HG03520 (cell line): ENCODE results near the gene UQCC3.
A peak's percentile ranks its signal among the peaks of the same experiment; 100 is the strongest.
"Not testable (repeated sequence)": the region's sequence is repeated elsewhere in the genome, so short reads cannot be mapped to it uniquely, and the experiment has no call there.

ENCODE experiments used
- ATAC-seq: cut with Tn5 transposase; IDR thresholded peaks from one replicate; pipeline ENCODE4 v1.9.1; 2021; ENCODE audit warnings: mild to moderate bottlenecking, moderate library complexity; ENCODE audit not compliant: unreplicated experiment

Gene UQCC3

GRCh38 chr11:62665599-62666258 is 5.7 kb upstream of the UQCC3 start:
- ATAC-seq = peak; percentile 22

- ATAC-seq = no peak
Measured at GRCh38 chr11:62666259-62666926, 5.1 kb upstream of the UQCC3 start.

- ATAC-seq = no peak
Measured at GRCh38 chr11:62667460-62667859, 4.0 kb upstream of the UQCC3 start.

- no peak for ATAC-seq
Measured at GRCh38 chr11:62669420-62670161, 1.9 kb upstream of the UQCC3 start.

GRCh38 chr11:62671236-62671607 is 251 bp upstream of the UQCC3 start:
- ATAC-seq = no peak

GRCh38 chr11:62673196-62673525 is 1.7 kb downstream of the UQCC3 start:
- ATAC-seq = no peak

- ATAC-seq = not testable (repeated sequence)
Measured at GRCh38 chr11:62675415-62675814, 3.9 kb downstream of the UQCC3 start.

GRCh38 chr11:62676698-62677097 is 5.2 kb downstream of the UQCC3 start:
- no peak for ATAC-seq

GRCh38 chr11:62677156-62677555 is 5.7 kb downstream of the UQCC3 start:
- no peak for ATAC-seq

GRCh38 chr11:62677714-62678113 is 6.2 kb downstream of the UQCC3 start:
- ATAC-seq = no peak

- ATAC-seq = no peak
Measured at GRCh38 chr11:62678433-62678769, 6.9 kb downstream of the UQCC3 start.

GRCh38 chr11:62678770-62679696 is 7.6 kb downstream of the UQCC3 start, which contains the start of gene UBXN1:
UBXN1 (minus strand) TSS chr11:62679073; CDS start chr11:62678923, 150 bp downstream.
- ATAC-seq = peak; percentile 51

GRCh38 chr11:62680825-62681240 is 9.4 kb downstream of the UQCC3 start:
- peak; percentile 50 for ATAC-seq

- no peak for ATAC-seq
Measured at GRCh38 chr11:62682518-62682917, 11.0 kb downstream of the UQCC3 start.

- no peak for ATAC-seq
Measured at GRCh38 chr11:62687508-62688396, 16.3 kb downstream of the UQCC3 start.

GRCh38 chr11:62688491-62688890 is 17.0 kb downstream of the UQCC3 start:
- no peak for ATAC-seq

GRCh38 chr11:62689421-62690183 is 18.1 kb downstream of the UQCC3 start, which contains the start of gene LRRN4CL:
LRRN4CL (minus strand) TSS chr11:62689530; CDS start chr11:62688508, 1,022 bp downstream.
- ATAC-seq = no peak

- not testable (repeated sequence) for ATAC-seq
Measured at GRCh38 chr11:62693624-62694023, 22.2 kb downstream of the UQCC3 start.
